ENCODE results near the gene PCDHB10.
"Not testable (repeated sequence)": the region's sequence is repeated elsewhere in the genome, so short reads cannot be mapped to it uniquely, and the experiment has no call there.

Gene PCDHB10

DNA sequence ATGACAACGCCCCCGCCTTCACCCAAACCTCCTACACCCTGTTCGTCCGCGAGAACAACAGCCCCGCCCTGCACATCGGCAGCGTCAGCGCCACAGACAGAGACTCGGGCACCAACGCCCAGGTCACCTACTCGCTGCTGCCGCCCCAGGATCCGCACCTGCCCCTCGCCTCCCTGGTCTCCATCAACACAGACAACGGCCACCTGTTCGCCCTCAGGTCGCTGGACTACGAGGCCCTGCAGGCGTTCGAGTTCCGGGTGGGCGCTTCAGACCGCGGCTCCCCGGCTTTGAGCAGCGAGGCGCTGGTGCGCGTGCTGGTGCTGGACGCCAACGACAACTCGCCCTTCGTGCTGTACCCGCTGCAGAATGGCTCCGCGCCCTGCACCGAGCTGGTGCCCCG, 12.8 kb upstream of the PCDHB10 start:
- H3K36me3 Mint-ChIP-seq (ENCODE audit: low read depth); H3K4me3 Mint-ChIP-seq; H3K4me1 Mint-ChIP-seq (ENCODE audit: low read depth); H3K27ac Mint-ChIP-seq; DNase-seq: not testable (repeated sequence)
- Mint-ChIP-seq H3K9me3 (peaks cover 18% of the 10 kb centered on the region), H3K27me3 (peaks cover 36% of the 10 kb centered on the region)

DNA sequence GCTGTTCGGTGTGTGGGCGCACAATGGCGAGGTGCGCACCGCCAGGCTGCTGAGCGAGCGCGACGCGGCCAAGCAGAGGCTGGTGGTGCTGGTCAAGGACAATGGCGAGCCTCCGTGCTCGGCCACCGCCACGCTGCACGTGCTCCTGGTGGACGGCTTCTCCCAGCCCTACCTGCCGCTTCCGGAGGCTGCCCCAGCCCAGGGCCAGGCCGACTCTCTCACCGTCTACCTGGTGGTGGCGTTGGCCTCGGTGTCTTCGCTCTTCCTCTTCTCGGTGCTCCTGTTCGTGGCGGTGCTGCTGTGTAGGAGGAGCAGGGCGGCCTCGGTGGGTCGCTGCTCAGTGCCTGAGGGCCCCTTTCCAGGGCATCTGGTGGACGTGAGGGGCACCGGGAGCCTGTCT, 12.3 kb upstream of the PCDHB10 start:
- Mint-ChIP-seq H3K9me3 (peaks cover 20% of the 10 kb centered on the region), H3K27me3 (peaks cover 41% of the 10 kb centered on the region)
- H3K27ac Mint-ChIP-seq; H3K4me1 Mint-ChIP-seq (ENCODE audit: low read depth); H3K36me3 Mint-ChIP-seq (ENCODE audit: low read depth); H3K4me3 Mint-ChIP-seq; DNase-seq: not testable (repeated sequence)

DNA sequence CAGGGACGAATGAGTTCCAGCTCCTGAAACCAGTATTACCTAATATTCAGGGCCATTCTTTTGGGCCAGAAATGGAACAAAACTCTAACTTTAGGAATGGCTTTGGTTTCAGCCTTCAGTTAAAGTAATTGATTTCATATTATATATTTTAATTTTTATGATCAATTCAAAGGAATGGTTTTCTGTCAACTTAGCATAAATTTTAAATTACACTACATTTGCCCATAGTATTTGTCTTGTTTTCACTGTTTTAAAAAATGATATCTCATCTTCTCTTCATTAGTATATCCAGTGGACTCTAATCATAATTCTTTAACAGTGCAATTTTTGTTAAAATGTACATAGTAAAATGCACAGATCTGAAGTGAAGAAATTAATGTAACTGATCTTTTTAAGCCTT, 11.8 kb upstream of the PCDHB10 start:
- peaks cover 45% of the 10 kb centered on the region for H3K27me3 Mint-ChIP-seq
- no peak overlapping the region for H3K4me3 Mint-ChIP-seq
- peaks cover 17% of the 10 kb centered on the region for H3K9me3 Mint-ChIP-seq
- H3K36me3 Mint-ChIP-seq (ENCODE audit: low read depth): peaks cover 6% of the 10 kb centered on the region
- H3K27ac Mint-ChIP-seq: no peak overlapping the region
- no peaks in the 10 kb centered on the region for H3K4me1 Mint-ChIP-seq (ENCODE audit: low read depth)
- DNase-seq: no peak

DNA sequence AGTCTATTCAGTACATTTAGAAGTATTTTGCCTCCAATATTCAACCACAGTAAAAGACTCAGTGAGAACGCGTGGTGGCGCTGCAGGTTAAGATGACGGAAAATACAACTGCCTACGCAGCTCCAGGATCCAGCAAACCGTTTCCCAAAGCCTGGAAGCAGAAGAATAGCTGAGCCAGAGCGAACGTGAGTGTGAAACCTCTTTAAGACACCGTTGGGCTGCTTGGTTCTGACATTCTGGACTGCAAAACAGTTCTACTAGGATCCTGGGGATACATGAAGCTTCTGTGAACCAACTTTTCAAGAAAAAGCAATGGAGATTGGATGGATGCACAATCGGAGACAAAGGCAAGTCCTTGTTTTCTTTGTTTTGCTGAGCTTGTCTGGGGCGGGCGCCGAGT, 9.9 kb upstream of the PCDHB10 start, which contains the start of gene PCDHB16:
TSS of gene PCDHB16 (plus strand) at position 140 of the 400 bp plus-strand sequence. CDS start at position 313, 173 bp downstream.
- DNase-seq: no peak
- Mint-ChIP-seq H3K9me3 (peaks cover 17% of the 10 kb centered on the region), H3K27ac (no peak within 1 kb of the TSS), H3K4me1 (ENCODE audit: low read depth) (peaks cover 3% of the 10 kb centered on the region), H3K4me3 (no peak within 1 kb of the TSS), H3K27me3 (peaks cover 61% of the 10 kb centered on the region), H3K36me3 (ENCODE audit: low read depth) (peaks cover 6% of the 10 kb centered on the region)

DNA sequence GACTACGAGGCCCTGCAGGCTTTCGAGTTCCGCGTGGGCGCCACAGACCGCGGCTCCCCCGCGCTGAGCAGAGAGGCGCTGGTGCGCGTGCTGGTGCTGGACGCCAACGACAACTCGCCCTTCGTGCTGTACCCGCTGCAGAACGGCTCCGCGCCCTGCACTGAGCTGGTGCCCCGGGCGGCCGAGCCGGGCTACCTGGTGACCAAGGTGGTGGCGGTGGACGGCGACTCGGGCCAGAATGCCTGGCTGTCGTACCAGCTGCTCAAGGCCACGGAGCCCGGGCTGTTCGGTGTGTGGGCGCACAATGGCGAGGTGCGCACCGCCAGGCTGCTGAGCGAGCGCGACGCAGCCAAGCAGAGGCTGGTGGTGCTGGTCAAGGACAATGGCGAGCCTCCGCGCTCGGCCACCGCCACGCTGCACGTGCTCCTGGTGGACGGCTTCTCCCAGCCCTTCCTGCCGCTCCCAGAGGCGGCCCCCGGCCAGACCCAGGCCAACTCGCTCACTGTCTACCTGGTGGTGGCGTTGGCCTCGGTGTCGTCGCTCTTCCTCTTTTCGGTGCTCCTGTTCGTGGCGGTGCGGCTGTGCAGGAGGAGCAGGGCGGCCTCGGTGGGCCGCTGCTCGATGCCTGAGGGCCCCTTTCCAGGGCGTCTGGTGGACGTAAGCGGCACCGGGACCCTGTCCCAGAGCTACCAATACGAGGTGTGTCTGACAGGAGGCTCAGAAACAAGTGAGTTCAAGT, 7.9 kb upstream of the PCDHB10 start:
- Mint-ChIP-seq H3K36me3 (ENCODE audit: low read depth) (peaks cover 11% of the 10 kb centered on the region), H3K27me3 (peaks cover 76% of the 10 kb centered on the region), H3K9me3 (peaks cover 24% of the 10 kb centered on the region)
- not testable (repeated sequence) for DNase-seq; H3K27ac Mint-ChIP-seq; H3K4me3 Mint-ChIP-seq; H3K4me1 Mint-ChIP-seq (ENCODE audit: low read depth)

DNA sequence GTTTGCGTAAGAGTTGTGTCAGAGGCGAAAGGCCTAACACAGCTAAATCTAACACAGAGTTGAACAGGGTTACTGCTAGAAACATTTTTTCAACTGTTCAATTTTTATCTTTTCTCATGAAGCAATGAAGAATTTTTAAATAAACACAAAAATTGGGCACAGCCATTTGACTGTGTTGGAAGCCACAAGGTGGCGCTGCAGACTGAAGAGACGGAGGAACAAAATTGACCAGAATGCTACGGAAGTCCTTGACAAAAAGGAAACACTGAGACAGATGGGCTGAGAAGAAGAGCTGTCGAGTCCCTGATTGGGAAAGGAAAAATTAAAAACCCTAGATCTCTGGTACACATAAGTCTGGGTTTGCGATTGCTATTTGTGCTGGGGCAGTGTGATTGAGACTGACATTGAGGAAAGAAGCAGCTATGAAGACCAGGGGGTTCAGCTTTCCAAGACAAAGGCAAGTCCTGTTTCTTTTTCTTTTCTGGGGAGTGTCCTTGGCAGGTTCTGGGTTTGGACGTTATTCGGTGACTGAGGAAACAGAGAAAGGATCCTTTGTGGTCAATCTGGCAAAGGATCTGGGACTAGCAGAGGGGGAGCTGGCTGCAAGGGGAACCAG, 5.1 kb upstream of the PCDHB10 start, which contains the start of gene PCDHB9:
TSS of gene PCDHB9 (plus strand) at position 265 of the 616 bp plus-strand sequence. CDS start at position 423, 158 bp downstream.
- no peak for DNase-seq
- H3K36me3 Mint-ChIP-seq (ENCODE audit: low read depth): peaks cover 13% of the 10 kb centered on the region
- no peak within 1 kb of the TSS for H3K4me3 Mint-ChIP-seq
- H3K27me3 Mint-ChIP-seq: peaks cover 83% of the 10 kb centered on the region
- H3K4me1 Mint-ChIP-seq (ENCODE audit: low read depth): peaks cover 3% of the 10 kb centered on the region
- H3K9me3 Mint-ChIP-seq: peaks cover 27% of the 10 kb centered on the region
- H3K27ac Mint-ChIP-seq: no peak within 1 kb of the TSS

DNA sequence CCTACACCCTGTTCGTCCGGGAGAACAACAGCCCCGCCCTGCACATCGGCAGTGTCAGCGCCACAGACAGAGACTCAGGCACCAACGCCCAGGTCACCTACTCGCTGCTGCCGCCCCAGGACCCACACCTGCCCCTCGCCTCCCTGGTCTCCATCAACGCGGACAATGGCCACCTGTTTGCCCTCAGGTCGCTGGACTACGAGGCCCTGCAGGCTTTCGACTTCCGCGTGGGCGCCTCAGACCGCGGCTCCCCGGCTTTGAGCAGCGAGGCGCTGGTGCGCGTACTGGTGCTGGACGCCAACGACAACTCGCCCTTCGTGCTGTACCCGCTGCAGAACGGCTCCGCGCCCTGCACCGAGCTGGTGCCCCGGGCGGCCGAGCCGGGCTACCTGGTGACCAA, 3.5 kb upstream of the PCDHB10 start:
- DNase-seq; H3K4me3 Mint-ChIP-seq; H3K4me1 Mint-ChIP-seq (ENCODE audit: low read depth); H3K27ac Mint-ChIP-seq: not testable (repeated sequence)
- peaks cover 82% of the 10 kb centered on the region for H3K27me3 Mint-ChIP-seq
- peaks cover 29% of the 10 kb centered on the region for H3K9me3 Mint-ChIP-seq
- H3K36me3 Mint-ChIP-seq (ENCODE audit: low read depth): peaks cover 14% of the 10 kb centered on the region

DNA sequence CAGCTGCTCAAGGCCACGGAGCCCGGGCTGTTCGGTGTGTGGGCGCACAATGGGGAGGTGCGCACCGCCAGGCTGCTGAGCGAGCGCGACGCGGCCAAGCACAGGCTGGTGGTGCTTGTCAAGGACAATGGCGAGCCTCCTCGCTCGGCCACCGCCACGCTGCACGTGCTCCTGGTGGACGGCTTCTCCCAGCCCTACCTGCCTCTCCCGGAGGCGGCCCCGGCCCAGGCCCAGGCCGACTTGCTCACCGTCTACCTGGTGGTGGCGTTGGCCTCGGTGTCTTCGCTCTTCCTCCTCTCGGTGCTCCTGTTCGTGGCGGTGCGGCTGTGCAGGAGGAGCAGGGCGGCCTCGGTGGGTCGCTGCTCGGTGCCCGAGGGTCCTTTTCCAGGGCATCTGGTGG, 3.0 kb upstream of the PCDHB10 start:
- H3K27me3 Mint-ChIP-seq: peaks cover 82% of the 10 kb centered on the region
- H3K9me3 Mint-ChIP-seq: peaks cover 29% of the 10 kb centered on the region

DNA sequence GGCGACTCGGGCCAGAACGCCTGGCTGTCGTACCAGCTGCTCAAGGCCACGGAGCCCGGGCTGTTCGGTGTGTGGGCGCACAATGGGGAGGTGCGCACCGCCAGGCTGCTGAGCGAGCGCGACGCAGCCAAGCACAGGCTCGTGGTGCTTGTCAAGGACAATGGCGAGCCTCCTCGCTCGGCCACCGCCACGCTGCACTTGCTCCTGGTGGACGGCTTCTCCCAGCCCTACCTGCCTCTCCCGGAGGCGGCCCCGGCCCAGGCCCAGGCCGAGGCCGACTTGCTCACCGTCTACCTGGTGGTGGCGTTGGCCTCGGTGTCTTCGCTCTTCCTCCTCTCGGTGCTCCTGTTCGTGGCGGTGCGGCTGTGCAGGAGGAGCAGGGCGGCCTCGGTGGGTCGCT, 2.2 kb downstream of the PCDHB10 start:
- not testable (repeated sequence) for H3K4me3 Mint-ChIP-seq
- peaks cover 39% of the 10 kb centered on the region for H3K9me3 Mint-ChIP-seq

More for the DNA sequence above, 3.0 kb upstream of the PCDHB10 start:
- DNase-seq; H3K27ac Mint-ChIP-seq; H3K4me1 Mint-ChIP-seq (ENCODE audit: low read depth); H3K4me3 Mint-ChIP-seq: not testable (repeated sequence)
- H3K36me3 Mint-ChIP-seq (ENCODE audit: low read depth): peaks cover 14% of the 10 kb centered on the region

DNA sequence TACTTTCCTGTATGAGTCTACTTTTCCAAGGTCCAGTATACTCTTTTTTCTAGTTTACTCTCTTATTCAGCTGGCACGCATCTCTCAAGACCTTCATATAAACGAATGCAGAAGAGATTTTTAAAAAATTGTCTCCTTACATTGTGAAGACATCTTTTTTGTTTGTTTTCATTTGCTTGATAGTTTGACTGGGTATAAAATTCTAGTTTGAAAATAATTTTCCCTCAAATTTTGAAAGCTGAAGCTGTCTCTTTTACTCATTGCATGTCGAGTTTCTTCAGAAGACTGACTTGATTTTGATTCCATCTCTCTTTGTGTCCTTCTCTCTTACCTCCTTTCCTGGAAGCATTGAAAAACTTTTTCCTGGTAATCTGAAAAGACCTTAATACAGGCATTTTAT, 4.2 kb downstream of the PCDHB10 start:
- DNase-seq: no peak
- H3K4me3 Mint-ChIP-seq: no peak overlapping the region
- H3K36me3 Mint-ChIP-seq (ENCODE audit: low read depth): peaks cover 7% of the 10 kb centered on the region
- H3K9me3 Mint-ChIP-seq: peaks cover 44% of the 10 kb centered on the region
- H3K27ac Mint-ChIP-seq: no peak overlapping the region
- H3K27me3 Mint-ChIP-seq: peaks cover 69% of the 10 kb centered on the region
- no peaks in the 10 kb centered on the region for H3K4me1 Mint-ChIP-seq (ENCODE audit: low read depth)

More for the DNA sequence above, 2.2 kb downstream of the PCDHB10 start:
- DNase-seq; H3K36me3 Mint-ChIP-seq (ENCODE audit: low read depth); H3K27ac Mint-ChIP-seq; H3K4me1 Mint-ChIP-seq (ENCODE audit: low read depth): not testable (repeated sequence)
- peaks cover 69% of the 10 kb centered on the region for H3K27me3 Mint-ChIP-seq

DNA sequence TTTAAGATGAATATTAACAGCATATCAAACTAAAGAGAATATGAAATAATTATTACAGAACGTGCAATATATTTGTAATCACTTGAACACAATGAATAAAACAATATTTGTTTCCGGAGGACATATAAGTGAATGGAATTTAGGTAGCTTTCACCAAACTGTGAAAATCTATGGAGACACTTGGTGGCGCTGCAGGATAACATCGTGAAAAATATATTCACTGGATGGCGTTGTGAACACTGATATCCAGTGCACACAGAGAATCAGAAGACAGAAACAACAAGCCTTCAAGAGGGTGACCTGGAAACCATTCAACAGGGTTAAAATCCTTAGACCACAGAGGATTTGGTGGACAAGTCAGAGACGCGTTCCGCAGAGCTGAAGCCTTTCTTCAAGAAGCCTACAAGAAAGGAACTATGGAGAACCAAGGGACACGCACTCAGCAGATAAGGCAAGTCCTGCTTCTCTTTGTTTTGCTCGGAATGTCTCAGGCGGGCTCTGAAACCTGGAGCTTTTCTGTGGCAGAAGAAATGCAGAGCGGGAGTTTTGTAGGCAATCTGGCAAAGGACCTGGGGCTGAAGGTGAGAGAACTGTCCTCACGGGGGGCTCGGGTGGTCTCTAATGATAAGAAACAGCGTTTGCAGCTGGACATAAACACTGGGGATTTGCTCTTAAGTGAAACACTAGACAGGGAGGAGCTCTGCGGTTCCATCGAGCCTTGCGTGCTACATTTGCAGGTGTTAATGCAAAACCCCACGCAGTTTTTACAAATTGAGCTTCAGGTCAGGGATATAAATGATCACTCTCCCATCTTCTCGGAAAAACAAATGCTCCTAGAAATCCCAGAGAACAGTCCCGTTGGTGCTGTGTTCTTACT, 7.4 kb downstream of the PCDHB10 start, which contains the start of gene PCDHB11:
TSS of gene PCDHB11 (plus strand) at position 269 of the 877 bp plus-strand sequence. CDS start at position 417, 148 bp downstream.
- Mint-ChIP-seq H3K9me3 (peaks cover 30% of the 10 kb centered on the region), H3K27ac (no peak within 1 kb of the TSS), H3K36me3 (ENCODE audit: low read depth) (peaks cover 3% of the 10 kb centered on the region), H3K27me3 (peaks cover 56% of the 10 kb centered on the region), H3K4me1 (ENCODE audit: low read depth) (no peaks in the 10 kb centered on the region), H3K4me3 (no peak within 1 kb of the TSS)
- no peak for DNase-seq

DNA sequence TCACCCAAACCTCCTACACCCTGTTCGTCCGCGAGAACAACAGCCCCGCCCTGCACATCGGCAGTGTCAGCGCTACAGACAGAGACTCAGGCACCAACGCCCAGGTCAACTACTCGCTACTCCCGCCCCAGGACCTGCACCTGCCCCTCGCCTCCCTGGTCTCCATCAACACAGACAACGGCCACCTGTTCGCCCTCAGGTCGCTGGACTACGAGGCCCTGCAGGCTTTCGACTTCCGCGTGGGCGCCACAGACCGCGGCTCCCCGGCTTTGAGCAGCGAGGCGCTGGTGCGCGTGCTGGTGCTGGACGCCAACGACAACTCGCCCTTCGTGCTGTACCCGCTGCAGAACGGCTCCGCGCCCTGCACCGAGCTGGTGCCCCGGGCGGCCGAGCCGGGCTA, 9.0 kb downstream of the PCDHB10 start:
- peaks cover 60% of the 10 kb centered on the region for H3K27me3 Mint-ChIP-seq
- DNase-seq; H3K4me1 Mint-ChIP-seq (ENCODE audit: low read depth); H3K4me3 Mint-ChIP-seq; H3K36me3 Mint-ChIP-seq (ENCODE audit: low read depth); H3K27ac Mint-ChIP-seq: not testable (repeated sequence)
- H3K9me3 Mint-ChIP-seq: peaks cover 25% of the 10 kb centered on the region

DNA sequence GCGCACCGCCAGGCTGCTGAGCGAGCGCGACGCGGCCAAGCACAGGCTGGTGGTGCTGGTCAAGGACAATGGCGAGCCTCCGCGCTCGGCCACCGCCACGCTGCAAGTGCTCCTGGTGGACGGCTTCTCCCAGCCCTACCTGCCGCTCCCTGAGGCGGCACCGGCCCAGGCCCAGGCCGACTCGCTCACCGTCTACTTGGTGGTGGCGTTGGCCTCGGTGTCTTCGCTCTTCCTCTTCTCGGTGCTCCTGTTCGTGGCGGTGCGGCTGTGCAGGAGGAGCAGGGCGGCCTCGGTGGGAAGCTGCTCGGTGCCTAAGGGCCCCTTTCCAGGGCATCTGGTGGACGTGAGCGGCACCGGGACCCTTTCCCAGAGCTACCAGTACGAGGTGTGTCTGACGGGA, 9.5 kb downstream of the PCDHB10 start:
- not testable (repeated sequence) for H3K27ac Mint-ChIP-seq; H3K36me3 Mint-ChIP-seq (ENCODE audit: low read depth); H3K4me1 Mint-ChIP-seq (ENCODE audit: low read depth); DNase-seq; H3K4me3 Mint-ChIP-seq
- Mint-ChIP-seq H3K27me3 (peaks cover 59% of the 10 kb centered on the region), H3K9me3 (peaks cover 20% of the 10 kb centered on the region)

DNA sequence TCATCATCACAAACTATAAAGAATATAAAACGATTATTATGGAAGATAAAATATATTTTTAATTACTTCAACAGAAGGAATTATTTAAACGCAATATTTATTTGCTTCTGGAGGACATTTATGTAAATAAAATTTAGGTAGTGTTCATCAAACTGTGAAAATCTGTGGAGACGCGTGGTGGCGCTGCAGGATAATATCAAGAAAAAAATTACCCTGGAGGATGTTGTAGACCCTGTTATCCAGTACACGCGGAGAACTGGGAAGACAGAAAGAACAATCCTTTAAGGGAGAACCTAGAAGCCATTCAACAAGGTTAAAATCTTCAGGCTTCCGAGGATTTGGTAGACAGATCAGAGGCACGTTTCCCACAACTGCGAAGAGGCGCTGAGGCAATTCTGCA, 16.3 kb downstream of the PCDHB10 start, which contains the start of gene PCDHB12:
TSS of gene PCDHB12 (plus strand) at position 242 of the 400 bp plus-strand sequence. CDS start 189 bp downstream, outside the sequence.
- Mint-ChIP-seq H3K9me3 (peaks cover 3% of the 10 kb centered on the region), H3K4me3 (no peak within 1 kb of the TSS), H3K27me3 (peaks cover 69% of the 10 kb centered on the region), H3K27ac (no peak within 1 kb of the TSS), H3K36me3 (ENCODE audit: low read depth) (peaks cover 2% of the 10 kb centered on the region), H3K4me1 (ENCODE audit: low read depth) (no peaks in the 10 kb centered on the region)
- no peak for DNase-seq

Data from activated T-cell treated with anti-CD3 and anti-CD28 coated beads, Interleukin-2, amount 50 U/mL, for 24 hours (primary cell).